Superior temporal gyrus (tissue), 1 donor: ENCODE data around the gene C15orf62.
A peak's percentile ranks its signal among the peaks of the same experiment; 100 is the strongest.

Experiments
- DNase-seq: peaks from one replicate; pipeline ENCODE4 v3.0.0-alpha.2; 2016; ENCODE audit errors: extremely low spot score

Gene C15orf62

DNA sequence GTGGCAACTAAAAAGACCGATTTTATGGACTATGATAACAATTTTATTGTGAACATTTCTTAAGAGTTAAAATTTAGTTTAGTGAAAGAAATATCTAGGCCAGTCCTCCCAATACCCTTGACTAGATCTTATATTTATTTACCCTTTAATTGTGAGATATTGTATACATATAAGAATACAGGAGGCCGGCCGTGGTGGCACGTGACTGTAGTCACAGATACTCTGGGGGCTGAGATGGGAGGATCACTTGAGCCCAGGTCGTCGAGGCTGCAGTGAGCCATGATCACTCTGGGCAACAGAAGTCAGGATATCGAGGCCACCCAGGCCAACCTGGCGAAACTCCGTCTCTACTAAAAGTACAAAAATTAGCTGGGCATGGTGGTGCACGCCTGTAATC lies 14.0 kb upstream of the C15orf62 start:
- peak; percentile 13 for DNase-seq

DNA sequence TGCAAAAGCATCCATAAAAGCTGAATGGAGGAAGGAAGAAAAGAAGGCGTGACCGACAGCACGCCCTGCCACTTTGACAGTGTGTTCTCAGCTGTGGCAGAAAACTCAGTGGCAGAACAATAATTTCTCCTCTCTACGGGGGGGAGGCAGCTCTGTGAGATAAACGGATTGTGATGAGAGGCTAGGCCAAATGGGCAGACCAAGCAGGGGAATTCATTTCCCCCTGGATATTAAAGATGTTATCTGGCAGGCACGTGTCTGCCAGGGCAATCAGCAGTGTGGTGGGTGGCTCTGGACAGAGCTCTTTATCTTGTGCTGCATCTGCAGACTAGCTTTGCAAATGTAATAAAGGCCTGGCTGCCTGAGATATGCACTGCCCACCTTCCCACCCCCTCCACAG lies 12.8 kb upstream of the C15orf62 start:
- DNase-seq, result no peak

GRCh38 chr15:40759961-40760360 lies 9.8 kb upstream of the C15orf62 start:
- no peak for DNase-seq

DNA sequence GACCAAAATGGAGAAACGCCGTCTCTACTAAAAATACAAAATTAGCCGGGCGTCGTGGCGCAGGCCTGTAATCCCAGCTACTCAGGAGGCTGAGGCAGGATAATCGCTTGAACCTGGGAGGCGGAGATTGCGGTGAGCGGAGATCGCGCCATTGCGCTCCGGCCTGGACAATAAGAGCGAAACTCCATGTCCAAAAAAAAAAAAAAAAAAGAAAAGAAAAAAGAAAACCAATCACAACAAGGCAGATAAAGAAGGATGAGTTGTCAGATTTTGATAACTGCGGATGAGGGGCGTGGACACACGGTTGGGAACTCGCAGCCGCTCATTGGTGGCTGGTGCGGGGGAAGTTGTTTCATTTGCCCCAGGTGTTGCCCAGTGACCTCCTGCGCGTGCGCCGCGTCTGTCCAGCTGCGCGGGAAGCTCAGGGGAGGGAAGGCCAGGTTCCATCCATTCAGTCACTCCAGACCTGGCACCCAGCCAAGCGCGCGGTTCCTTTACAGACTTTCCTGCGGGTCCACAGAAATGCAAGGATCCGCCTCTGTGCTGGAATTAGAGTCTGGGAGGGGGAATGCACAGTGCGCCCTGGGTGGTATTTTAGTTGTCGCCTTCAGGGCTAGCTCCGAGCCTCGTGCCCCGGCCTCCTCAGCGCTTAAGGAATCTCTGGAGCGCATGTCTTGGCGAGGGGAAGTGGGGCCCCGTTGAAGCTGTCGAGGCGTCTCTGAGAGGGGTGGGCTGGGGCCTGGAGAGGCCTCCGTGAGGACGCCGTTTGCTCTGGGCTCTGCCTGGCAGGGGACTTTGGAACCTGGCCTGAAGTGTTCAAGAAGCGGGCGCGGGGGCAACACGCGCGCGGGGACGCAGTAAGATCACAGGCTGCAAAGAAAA lies 6.6 kb upstream of the C15orf62 start:
- DNase-seq, result no peak

DNA sequence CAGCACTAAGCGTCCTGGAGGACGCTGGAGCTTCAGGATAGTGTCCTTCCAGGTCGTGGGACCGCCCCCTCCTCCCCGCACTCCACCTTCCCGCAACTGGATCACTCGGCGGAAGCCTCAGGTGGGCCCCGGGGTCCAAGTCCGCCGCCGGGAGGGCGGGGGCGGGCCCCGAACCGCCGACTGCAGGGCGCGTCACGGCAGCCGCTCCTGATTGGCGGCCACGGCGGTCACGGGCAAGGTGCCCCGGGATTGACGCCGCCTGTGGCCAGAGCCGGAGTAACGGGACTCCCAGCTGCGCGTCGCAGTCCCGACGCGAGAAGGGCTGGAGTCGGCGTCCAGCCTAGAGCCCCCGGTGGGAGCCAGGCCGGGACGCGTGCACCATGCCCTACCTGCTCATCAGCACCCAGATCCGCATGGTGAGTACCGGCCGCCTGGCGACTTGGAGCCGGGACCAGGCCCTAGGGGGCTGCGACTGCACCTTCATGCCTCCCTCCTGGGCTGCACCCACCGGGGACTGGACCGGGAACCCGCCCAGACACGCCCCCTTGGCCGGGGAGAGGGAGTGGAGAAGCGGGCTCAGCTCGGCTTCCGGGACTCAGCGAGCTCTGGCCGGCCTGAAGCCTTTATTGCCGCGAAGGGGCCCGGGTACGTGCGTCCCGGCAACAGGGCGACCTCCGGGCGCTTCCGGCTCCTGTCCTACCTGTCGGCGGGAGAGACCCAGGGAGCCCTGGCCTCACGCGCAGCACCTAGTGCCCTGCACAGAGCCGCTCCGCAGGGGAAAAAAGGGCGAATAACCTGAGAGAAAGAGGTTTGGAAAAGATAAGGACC lies 5.8 kb upstream of the C15orf62 start, which contains the start of gene GCHFR:
TSS of gene GCHFR (plus strand) at position 268 of the 828 bp plus-strand sequence. CDS start at position 381, 113 bp downstream.
- DNase-seq, result no peak

DNA sequence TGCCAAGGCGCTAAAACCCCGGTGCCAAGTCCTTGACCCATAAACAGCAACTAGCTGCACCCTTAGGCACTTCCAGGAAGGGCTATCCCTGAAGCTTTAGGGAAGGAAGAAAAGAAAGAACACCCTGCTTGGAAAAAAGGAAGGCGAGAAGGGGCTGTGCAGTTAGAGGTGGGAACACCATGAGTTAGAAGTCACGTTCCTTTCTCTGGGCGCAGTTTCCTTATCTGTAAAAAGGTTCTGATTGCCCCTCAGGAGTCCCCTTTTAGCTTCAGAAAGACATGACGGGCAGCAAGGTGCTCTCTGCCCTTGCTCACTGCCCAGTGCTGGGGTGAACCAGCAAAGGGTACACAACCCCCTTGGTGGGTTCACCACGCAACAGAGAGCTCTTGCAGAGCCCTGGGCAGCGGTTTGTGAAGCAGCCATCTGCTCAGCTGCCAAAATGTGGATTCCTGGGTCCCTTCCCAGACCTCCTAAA lies 5.1 kb upstream of the C15orf62 start:
- no peak for DNase-seq

DNA sequence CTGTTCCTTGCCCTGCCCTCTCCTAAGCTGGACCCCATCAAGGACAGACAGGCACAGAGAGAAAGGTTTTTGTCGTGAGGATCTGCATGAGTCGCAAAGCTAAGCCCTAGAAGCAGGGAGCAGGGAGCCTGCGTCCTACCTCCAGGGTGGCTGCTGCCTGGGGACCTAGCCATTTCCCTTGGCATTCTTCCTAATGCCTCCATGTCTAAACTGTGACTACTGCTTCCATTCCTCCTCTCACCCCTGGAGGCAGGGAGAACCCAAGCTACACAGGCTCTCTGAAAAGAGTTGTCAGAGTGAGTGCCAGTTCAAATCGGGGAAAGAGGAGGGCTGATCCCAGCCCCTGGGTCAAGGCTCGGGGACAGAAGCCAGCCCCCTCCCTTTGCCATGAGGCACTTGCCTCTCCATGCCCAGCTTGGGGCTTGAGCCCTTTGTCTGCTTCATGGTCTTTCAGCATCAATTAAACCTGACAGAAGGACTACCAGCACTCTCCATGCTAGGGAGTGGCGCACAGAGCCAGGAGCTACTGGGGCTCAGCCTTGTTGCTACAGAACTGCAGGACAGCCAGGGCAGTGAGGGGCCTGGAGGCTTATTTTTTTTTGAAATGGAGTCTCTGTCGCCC lies 3.5 kb upstream of the C15orf62 start:
- DNase-seq, result no peak

DNA sequence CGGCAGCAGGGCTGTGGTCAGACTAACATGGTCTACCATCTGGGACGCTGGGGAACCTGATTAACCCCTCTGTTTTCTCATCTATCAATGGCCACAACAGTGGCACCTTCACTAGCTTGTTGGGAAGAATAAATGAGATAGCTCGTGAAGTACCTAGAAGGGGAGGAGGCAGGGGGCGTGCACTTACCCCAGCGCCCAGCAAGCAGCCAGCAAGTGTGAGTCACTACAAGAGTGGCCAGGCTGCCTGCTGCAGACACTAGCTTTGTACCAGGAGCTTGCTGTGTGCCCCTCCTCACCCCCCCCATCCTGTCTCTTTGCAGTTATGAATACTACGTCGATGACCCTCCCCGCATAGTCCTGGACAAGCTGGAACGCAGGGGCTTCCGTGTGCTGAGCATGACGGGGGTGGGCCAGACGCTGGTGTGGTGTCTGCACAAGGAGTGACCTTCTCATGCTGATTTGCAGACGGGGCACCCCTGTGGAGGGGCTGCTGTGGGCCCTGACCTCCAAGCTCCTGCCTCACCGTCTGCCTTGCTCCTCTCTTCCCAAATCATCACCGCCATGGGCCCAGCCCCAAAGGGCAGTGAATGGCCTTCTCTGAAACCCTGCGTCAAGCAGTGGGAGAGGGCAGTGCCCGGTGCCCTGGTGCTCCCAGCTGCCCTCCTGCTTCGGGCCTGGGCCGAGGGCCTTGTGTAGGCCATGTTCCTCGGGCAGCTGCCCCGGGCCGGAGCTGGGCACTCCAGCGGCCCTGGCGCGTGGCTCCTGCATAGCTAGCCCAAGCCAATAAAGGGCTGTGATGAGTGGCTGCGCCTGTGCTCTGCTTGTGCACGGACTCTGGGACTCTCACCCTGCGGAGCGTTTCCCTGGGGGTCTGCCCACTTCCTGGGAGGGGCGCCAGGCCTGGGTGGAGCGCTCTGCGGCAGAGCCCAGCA lies 2.6 kb upstream of the C15orf62 start:
- no peak for DNase-seq

- no peak for DNase-seq
These were observed 1.8 kb upstream of the C15orf62 start for GRCh38 chr15:40767838-40768500.

- DNase-seq, result no peak
These were observed 1.1 kb upstream of the C15orf62 start for GRCh38 chr15:40768521-40769273.

DNA sequence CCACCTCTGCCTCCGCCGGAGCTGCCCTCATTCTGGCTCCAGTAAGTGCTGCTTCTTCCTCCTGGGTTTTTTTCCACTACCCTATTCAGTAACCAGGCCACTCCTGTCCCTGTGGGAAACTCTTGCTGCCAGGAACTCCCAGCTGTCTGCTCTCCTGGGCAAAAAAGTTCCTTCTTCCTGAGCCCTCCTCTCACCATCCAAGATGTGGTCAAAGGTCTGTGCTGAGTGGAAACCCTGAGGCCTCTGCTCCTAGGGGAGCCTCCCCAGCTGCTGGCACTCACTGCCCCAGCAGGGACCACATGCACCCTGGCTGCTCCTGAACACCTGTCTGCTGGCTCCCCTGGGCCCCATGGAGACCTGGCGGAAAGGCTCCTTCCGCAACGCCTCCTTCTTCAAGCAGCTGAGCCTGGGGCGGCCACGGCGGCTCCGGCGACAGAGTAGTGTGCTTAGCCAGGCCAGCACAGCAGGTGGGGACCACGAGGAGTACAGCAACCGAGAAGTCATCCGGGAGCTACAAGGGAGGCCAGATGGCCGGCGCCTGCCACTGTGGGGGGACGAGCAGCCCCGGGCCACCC lies 454 bp downstream of the C15orf62 start:
- no peak for DNase-seq

DNA sequence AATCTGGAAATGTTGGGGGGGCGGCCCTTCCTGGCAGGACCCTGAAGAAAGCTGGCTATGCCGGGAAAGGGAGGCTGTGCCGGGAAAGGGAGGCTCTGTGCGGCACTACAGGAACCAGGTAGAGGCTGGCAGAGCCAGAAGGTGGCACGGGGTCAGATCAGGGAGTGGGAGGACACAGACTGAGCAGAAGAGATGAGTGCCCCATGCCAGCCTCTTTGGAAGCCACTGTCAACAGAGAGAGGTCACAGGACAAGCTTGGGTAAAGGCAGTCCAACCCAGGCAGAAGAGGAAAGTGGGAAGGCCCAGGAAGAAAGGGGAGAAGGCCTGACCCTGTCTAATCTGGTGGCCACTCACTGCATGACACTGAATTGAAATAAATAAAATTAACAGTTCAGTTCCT lies 1.5 kb downstream of the C15orf62 start:
- no peak for DNase-seq

- DNase-seq, result no peak
These were observed 2.2 kb downstream of the C15orf62 start for GRCh38 chr15:40772014-40772413.

DNA sequence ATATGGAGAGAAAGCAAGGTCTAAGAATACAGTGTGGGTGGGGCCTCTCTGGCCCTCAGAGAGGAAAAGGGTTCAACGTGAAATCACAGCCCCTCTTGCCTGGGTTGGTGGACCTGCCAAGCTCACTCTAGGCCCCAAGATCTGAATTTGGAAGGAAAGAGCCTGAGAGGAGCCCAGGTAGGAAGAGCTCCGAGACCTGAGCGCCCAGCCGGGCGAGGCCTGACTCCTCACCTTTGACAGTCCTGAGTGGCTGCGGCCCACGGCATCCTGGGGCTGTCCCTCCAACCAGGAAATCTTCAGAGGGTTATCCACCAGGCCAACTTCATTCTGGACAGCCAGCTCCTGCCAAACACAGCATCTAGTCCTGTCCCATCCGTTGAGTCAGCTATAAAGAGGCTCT lies 3.7 kb downstream of the C15orf62 start:
- no peak for DNase-seq

DNA sequence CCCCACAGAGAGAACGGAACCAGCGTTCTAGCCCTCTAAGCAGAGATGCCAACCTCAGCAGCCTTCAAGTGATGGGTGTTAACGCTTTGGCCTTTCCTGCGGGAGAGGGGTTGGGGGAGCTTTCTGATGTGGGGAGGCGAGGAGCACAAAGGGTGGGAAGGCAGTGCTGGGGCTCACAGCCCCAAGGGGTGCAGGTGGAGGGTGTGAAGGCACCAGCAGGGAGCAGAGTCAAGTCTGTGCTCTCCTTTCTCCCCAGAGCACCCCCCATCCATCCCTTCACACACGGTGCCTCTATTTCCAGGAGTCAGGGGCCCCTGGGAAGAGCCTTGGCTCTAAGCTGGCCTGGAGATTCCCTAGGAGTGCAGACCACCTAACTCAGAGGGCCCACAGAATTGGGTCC lies 4.1 kb downstream of the C15orf62 start:
- no peak for DNase-seq

DNA sequence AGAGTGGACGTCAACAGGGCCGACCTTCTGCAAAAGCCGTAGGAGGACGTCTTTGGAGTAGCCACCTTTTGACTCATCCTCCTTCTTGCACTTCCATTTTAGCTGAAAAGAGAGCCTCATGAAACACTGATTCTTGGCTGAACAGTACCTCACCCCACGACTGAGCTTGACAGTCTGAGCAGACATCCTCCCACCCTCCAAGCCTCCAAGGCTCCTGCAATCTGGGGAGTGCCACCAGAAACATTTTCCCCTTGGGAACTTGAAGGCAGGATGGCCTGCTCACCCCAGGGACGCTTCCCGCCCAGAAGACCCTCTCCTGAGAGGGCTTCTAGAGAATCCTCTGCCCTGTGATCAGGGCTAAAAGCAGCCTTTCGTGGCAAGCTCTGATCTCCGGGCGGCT lies 5.2 kb downstream of the C15orf62 start:
- no peak for DNase-seq

DNA sequence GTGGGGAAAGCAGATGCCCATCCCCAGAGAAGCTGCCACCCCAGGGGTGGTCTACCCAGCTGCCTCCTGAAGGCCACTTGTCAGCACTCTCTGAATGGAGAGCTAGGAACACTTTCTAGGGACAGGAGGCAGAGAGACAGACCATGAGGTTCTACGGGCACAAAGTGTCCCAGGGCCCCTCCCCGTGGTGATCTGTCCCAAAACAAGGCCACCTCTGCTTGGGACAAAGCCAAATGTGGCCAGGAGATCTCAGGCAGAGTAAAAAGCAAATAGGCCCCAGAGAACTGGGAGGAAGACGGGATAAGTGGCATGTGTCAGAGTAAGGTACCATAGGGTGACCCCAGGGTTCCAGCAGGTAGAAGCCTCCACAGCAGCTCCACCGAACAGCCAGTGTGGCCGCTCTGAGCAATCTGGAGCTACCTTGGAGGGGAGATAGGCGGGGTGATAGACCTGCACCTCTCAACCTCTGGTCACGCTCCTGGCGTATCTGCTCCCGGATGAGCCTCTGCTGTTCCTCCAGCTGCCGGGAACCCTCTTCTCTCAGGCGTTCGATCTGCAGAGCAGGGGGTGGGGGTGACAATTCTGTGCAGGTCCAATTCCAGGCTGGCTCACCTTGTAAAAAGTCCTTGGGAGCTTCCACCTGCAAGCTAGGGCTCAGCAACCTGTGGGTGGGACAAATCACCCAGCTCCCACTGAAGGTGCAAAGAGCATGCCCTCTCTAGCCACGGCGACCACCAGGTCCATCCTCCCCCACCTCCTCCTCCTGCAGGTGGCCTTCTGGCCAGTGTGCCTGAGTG lies 6.2 kb downstream of the C15orf62 start:
- DNase-seq, result no peak

DNA sequence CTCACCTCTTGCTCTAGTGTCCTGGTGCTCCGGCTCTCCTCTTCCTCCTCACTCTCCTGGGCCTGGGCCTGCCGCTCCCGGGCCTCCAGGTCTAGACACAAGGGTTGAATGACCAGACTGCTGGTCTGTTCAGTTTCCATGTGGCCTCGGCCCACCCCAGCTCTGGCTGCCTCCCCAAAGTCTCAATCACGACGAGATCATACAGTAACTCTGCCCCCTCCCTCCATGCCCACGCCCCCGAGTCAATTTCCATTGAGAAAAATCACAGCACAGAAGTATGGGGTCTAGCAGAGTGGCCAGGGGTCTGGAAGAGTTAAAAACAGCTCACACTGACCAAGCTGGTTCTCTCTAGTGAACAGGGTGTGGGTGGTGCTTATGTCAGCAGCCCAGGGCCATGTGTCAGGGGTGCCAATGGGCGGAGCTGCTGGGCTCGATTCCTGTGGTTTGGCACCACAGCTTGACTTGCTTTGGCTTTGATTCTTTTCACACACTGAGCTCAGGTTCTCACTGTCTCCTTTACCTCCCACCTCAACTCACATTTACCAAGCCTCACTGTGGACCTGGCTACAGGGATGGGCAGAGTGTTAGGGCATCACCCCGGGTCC lies 6.9 kb downstream of the C15orf62 start:
- no peak for DNase-seq
